H1 (cell line): ENCODE results near the gene MARCKS. TPM values are rescaled to one million over a fixed set of nuclear protein-coding genes. Genes with fewer than 3 reads are reported as not detected.

Source experiments
- CTCF ChIA-PET: fragments of 300-600 bp; sonication (Branson Sonifier 250); formaldehyde crosslinking; loops from one replicate; lab custom pipeline; 2021; ENCODE audit not compliant: partially characterized antibody; lab: Charles Lee
- POLR2A ChIA-PET: fragments of 300-600 bp; sonication (Branson Sonifier 250); formaldehyde crosslinking; loops from one replicate; lab custom pipeline; 2021; ENCODE audit warnings: inconsistent platforms; ENCODE audit not compliant: partially characterized antibody; lab: Charles Lee
- DNase-seq, 2 experiments: peaks; one replicate each; pipeline versions ENCODE4 v3.0.0 to v3.0.0-alpha.2; 2010 to 2022; ENCODE audit warnings: low spot score in 2 of 2, low read depth in 1 of 2, mixed read lengths in 1 of 2
- FAIRE-seq: peaks from 2 replicates; lab custom pipeline; 2011; peaks lifted over from hg19 to GRCh38; lab: Jason Lieb, UNC
- H2AFZ ChIP-seq: 2 replicates; pipeline ENCODE4 v1.8.1; 2012; ENCODE audit warnings: low read length, inconsistent platforms
- H2AK5ac ChIP-seq: 2 replicates; pipeline ENCODE4 v1.6.1; 2013; ENCODE audit warnings: low read depth, low read length
- H2BK120ac ChIP-seq: replicated peaks from 2 replicates; pipeline ENCODE3; 2013; ENCODE audit warnings: low read depth, low read length, inconsistent platforms
- H2BK12ac ChIP-seq: 2 replicates; pipeline ENCODE4 v1.6.1; 2013; ENCODE audit warnings: low read depth, low read length
- H2BK15ac ChIP-seq: 2 replicates; pipeline ENCODE4 v1.6.1; 2013; ENCODE audit warnings: low read length
- H2BK20ac ChIP-seq: 2 replicates; pipeline ENCODE4 v1.6.1; 2013; ENCODE audit warnings: low read length
- H2BK5ac ChIP-seq: 2 replicates; pipeline ENCODE4 v1.6.1; 2013; ENCODE audit warnings: low read depth, low read length
- H3K14ac ChIP-seq: 2 replicates; pipeline ENCODE4 v1.6.1; 2013; ENCODE audit warnings: inconsistent platforms; ENCODE audit not compliant: insufficient read length
- H3K18ac ChIP-seq: 2 replicates; pipeline ENCODE4 v1.6.1; 2013; ENCODE audit warnings: low read length; ENCODE audit errors: extremely low read depth
- H3K23ac ChIP-seq: 2 replicates; pipeline ENCODE4 v1.6.1; 2013; ENCODE audit warnings: inconsistent platforms; ENCODE audit not compliant: insufficient read length
- H3K23me2 ChIP-seq: 2 replicates; pipeline ENCODE4 v1.6.1; 2013; ENCODE audit warnings: low read depth, low read length
- H3K27ac ChIP-seq: 2 replicates; pipeline ENCODE4 v1.6.1; 2011; ENCODE audit warnings: low read depth, low read length, inconsistent platforms
- H3K27me3 ChIP-seq, 4 experiments: replicated peaks in 1 of 4; 1 replicate in 1 of 4; 2 replicates in 3 of 4; pipeline versions ENCODE4 v1.6.1 to v1.8.1; 2011 to 2013; ENCODE audit warnings: low read length in 3 of 4, mild to moderate bottlenecking in 3 of 4, inconsistent platforms in 2 of 4, mixed read lengths in 2 of 4, moderate library complexity in 1 of 4; ENCODE audit not compliant: control insufficient read depth in 3 of 4, insufficient read depth in 3 of 4; ENCODE audit errors: extremely low read depth in 1 of 4
- H3K36me3 ChIP-seq, 4 experiments: 2 replicates each; pipeline versions ENCODE4 v1.6.1 to v1.8.1; 2011 to 2013; ENCODE audit warnings: mild to moderate bottlenecking in 4 of 4, low read length in 3 of 4, moderate library complexity in 2 of 4, control low read depth in 1 of 4, inconsistent platforms in 1 of 4; ENCODE audit not compliant: insufficient read depth in 4 of 4, control insufficient read depth in 2 of 4
- H3K4ac ChIP-seq: replicated peaks from 2 replicates; pipeline ENCODE3; 2013; ENCODE audit warnings: low read length, low read depth, mixed read lengths, inconsistent platforms; ENCODE audit not compliant: insufficient read length
- H3K4me1 ChIP-seq, 4 experiments: replicated peaks in 1 of 4; 1 replicate in 1 of 4; 2 replicates in 3 of 4; pipeline versions ENCODE4 v1.6.1 to v1.8.1; 2011 to 2013; ENCODE audit warnings: low read length in 3 of 4, inconsistent platforms in 2 of 4, mixed read lengths in 1 of 4; ENCODE audit not compliant: insufficient read depth in 4 of 4, control insufficient read depth in 3 of 4
- H3K4me2 ChIP-seq, 2 experiments: 2 replicates each; pipeline versions ENCODE4 v1.6.1 to v1.8.1; 2011 to 2013; ENCODE audit warnings: low read depth in 2 of 2, low read length in 2 of 2, control low read depth in 1 of 2, inconsistent platforms in 1 of 2, mild to moderate bottlenecking in 1 of 2; ENCODE audit not compliant: insufficient read depth in 1 of 2
- H3K4me3 ChIP-seq, 4 experiments: fragments of 200-600, 300-600 bp in 1 of 4; sonication (generic), shearing (Covaris generic), sonication (Bioruptor Twin) in 1 of 4; 2 replicates each; pipeline versions ENCODE4 v1.5.1 to v1.8.1; 2011 to 2016; ENCODE audit warnings: low read length in 4 of 4, low read depth in 3 of 4, control low read depth in 2 of 4, inconsistent platforms in 2 of 4, mild to moderate bottlenecking in 2 of 4, mixed read lengths in 1 of 4, moderate library complexity in 1 of 4; ENCODE audit not compliant: insufficient read depth in 2 of 4; ENCODE audit errors: extremely low read depth in 1 of 4
- H3K56ac ChIP-seq: replicated peaks from 2 replicates; pipeline ENCODE3; 2013; ENCODE audit warnings: low read depth, mild to moderate bottlenecking, mixed read lengths, low read length, inconsistent platforms; ENCODE audit not compliant: insufficient read length
- H3K79me1 ChIP-seq: 2 replicates; pipeline ENCODE4 v1.6.1; 2013; ENCODE audit warnings: low read depth, low read length, control low read depth
- H3K79me2 ChIP-seq, 2 experiments: 2 replicates each; pipeline versions ENCODE4 v1.6.1 to v1.8.1; 2012 to 2013; ENCODE audit warnings: low read length in 2 of 2, mild to moderate bottlenecking in 2 of 2, inconsistent platforms in 1 of 2; ENCODE audit not compliant: insufficient read depth in 2 of 2, control insufficient read depth in 1 of 2
- H3K9ac ChIP-seq, 4 experiments: replicated peaks in 1 of 4; 1 replicate in 1 of 4; 2 replicates in 3 of 4; pipeline versions ENCODE4 v1.6.1 to v1.8.1; 2011 to 2013; ENCODE audit warnings: low read depth in 3 of 4, low read length in 3 of 4, control low read depth in 2 of 4, mild to moderate bottlenecking in 2 of 4, moderate library complexity in 2 of 4, inconsistent platforms in 1 of 4; ENCODE audit errors: extremely low read depth in 1 of 4
- H3K9me3 ChIP-seq, 2 experiments: 2 replicates each; pipeline versions ENCODE4 v1.6.1 to v1.8.1; 2012 to 2013; ENCODE audit warnings: mild to moderate bottlenecking in 2 of 2, moderate library complexity in 2 of 2, control low read depth in 1 of 2, inconsistent platforms in 1 of 2, low read depth in 1 of 2, low read length in 1 of 2, mixed read lengths in 1 of 2; ENCODE audit not compliant: insufficient read depth in 2 of 2
- H4K20me1 ChIP-seq, 2 experiments: replicated peaks in 1 of 2; 2 replicates each; pipeline versions ENCODE3 to v1.8.1; 2011 to 2013; ENCODE audit warnings: inconsistent platforms in 2 of 2, low read length in 2 of 2, mild to moderate bottlenecking in 1 of 2; ENCODE audit not compliant: insufficient read depth in 2 of 2, control insufficient read depth in 1 of 2
- H4K5ac ChIP-seq: 2 replicates; pipeline ENCODE4 v1.6.1; 2013; ENCODE audit warnings: low read length, low read depth, mixed read lengths, inconsistent platforms; ENCODE audit not compliant: insufficient read length
- H4K8ac ChIP-seq: 2 replicates; pipeline ENCODE4 v1.8.0; 2013; ENCODE audit warnings: mild to moderate bottlenecking, moderate library complexity, low read length, inconsistent platforms; ENCODE audit not compliant: insufficient read depth; ENCODE audit errors: extremely low read depth
- H4K91ac ChIP-seq: replicated peaks from 2 replicates; pipeline ENCODE3; 2013; ENCODE audit warnings: low read length, mixed read lengths, inconsistent platforms; ENCODE audit not compliant: insufficient read length
- BRCA1 ChIP-seq: IDR thresholded peaks from 2 replicates; pipeline ENCODE4 v1.6.1; 2012; ENCODE audit warnings: low read depth, low read length, improper control_type of control experiment
- KDM4A ChIP-seq: IDR thresholded peaks from one replicate; pipeline ENCODE4 v1.7.1; 2012; ENCODE audit warnings: low read depth, mild to moderate bottlenecking, moderate library complexity, low read length, inconsistent platforms; ENCODE audit not compliant: severe bottlenecking
- NANOG ChIP-seq: IDR thresholded peaks from 2 replicates; pipeline ENCODE4 v1.6.1; 2011; ENCODE audit warnings: low read length, low read depth, mild to moderate bottlenecking, inconsistent platforms; ENCODE audit not compliant: insufficient read depth, poor library complexity, severe bottlenecking
- RFX5 ChIP-seq: IDR thresholded peaks from 2 replicates; pipeline ENCODE4 v1.6.1; 2011; ENCODE audit warnings: low read depth, low read length, improper control_type of control experiment, borderline replicate concordance
- SP2 ChIP-seq: IDR thresholded peaks from 2 replicates; pipeline ENCODE4 v1.6.1; 2012; ENCODE audit warnings: mild to moderate bottlenecking, low read length, inconsistent platforms
- WGBS, 2 experiments: shearing (Covaris generic) in 1 of 2; methylation state at CpG; one replicate each; pipeline versions ENCODE4 v1.1.6 to v1.1.7; 2013 to 2015; ENCODE audit warnings: low lambda C conversion rate in 2 of 2, mixed read lengths in 2 of 2, inconsistent platforms in 1 of 2, low coverage in 1 of 2, missing lambda C conversion rate in 1 of 2; ENCODE audit not compliant: insufficient replicate concordance in 2 of 2, insufficient coverage in 1 of 2, insufficient read length in 1 of 2; ENCODE audit errors: extremely low coverage in 1 of 2, missing lambda C conversion rate in 1 of 2; 5-methylcytosine and 5-hydroxymethylcytosine counted together
- polyA plus RNA-seq, 7 experiments: library from polyadenylated mRNA; depleted of rRNA in 3 of 7; stranded (reverse) in 5 of 7; unstranded in 2 of 7; fragments of >200 nt in 5 of 7; fragments of 200-250 nt in 2 of 7; gene quantifications; 1 replicate in 5 of 7; 2 replicates in 1 of 7; 4 replicates in 1 of 7; pipeline versions ENCODE4 v1.2.1 to v1.2.3, GENCODE V29; 2011 to 2013; ENCODE audit warnings: missing spikeins in 2 of 7, mixed read lengths in 2 of 7
- total RNA-seq: library from RNA; stranded (reverse); fragmentation: NEBNext Ultra II Directional; extraction: Animal tissue kit (Norgen Biotek cat#: 25700); gene quantifications from 2 replicates; pipeline ENCODE4 v1.2.1, GENCODE V29; 2021

Gene MARCKS
- total and polyA plus RNA-seq, 2 of the 8 experiments (the other 6 are each of a cell fraction or from before 2014, with no cell fraction given): 26.6 to 111 TPM

DNA sequence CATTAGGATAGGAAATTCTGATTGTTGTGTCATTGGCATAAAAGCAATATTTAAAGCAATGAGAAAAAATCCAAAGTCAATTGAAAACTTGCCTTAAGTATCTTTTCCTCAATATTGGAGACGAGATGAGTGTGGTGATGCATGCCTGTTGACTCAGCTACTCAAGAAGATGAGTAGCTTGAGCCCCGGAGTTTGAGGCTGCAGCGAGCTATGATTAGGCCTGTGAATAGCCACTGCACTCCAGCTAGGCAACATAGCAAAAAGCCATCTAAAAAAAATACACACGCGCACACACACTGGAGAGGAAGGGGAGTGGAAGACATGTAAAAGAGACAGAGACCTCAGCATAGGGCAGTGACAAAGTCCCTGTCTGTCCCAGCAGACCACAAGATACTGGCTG lies 9.7 kb upstream of the MARCKS start:
- H3K9me3 ChIP-seq: no peaks in the 10 kb centered on the region
- H2AFZ ChIP-seq: no peak overlapping the region
- H2BK5ac ChIP-seq: no peak overlapping the region
- H3K4me3 ChIP-seq: no peak overlapping the region
- no peaks in the 10 kb centered on the region for H3K4me1 ChIP-seq
- FAIRE-seq: no peak
- ChIA-PET POLR2A (interaction anchor here (0.9 to 1.8 kb wide), 2 partner anchors 8 to 11 kb away, joined by 4 to 21 read pairs; no protein-coding TSS in a partner anchor), CTCF (interaction anchor here (1.4 kb wide), 1 partner anchor 11 kb away, joined by 5 read pairs; no protein-coding TSS in a partner anchor)
- H3K36me3 ChIP-seq: no peaks in the 10 kb centered on the region
- no peak overlapping the region for H4K91ac ChIP-seq
- no peak overlapping the region for H3K18ac ChIP-seq
- no peak overlapping the region for H3K23ac ChIP-seq
- H3K56ac ChIP-seq: no peak overlapping the region
- H3K27ac ChIP-seq: no peak overlapping the region
- H2AK5ac ChIP-seq: no peak overlapping the region
- no peak overlapping the region for H3K4me2 ChIP-seq
- no peak overlapping the region for H2BK15ac ChIP-seq
- H2BK20ac ChIP-seq: no peak overlapping the region
- no peaks in the 10 kb centered on the region for H3K23me2 ChIP-seq
- H3K9ac ChIP-seq: no peak overlapping the region
- H3K27me3 ChIP-seq: no peaks in the 10 kb centered on the region; a peak in 3 of 7 replicates
- TF ChIP-seq RFX5: no peak
- no peak for TF ChIP-seq BRCA1
- TF ChIP-seq SP2: no peak
- TF ChIP-seq NANOG: no peak
- no peak for TF ChIP-seq KDM4A
- no peak overlapping the region for H3K14ac ChIP-seq
- H2BK120ac ChIP-seq: no peak overlapping the region
- 90% methylated on average over 5 of the region's 5 CpGs; no CpG with 5 or more reads in 1 of the 2 experiments for WGBS, 2 experiments
- H3K79me1 ChIP-seq: no peaks in the 10 kb centered on the region
- H3K79me2 ChIP-seq: no peaks in the 10 kb centered on the region
- H3K4ac ChIP-seq: no peak overlapping the region
- no peak overlapping the region for H4K8ac ChIP-seq
- no peak overlapping the region for H4K5ac ChIP-seq
- no peaks in the 10 kb centered on the region for H4K20me1 ChIP-seq
- no peak overlapping the region for H2BK12ac ChIP-seq
- no peak for DNase-seq
